SK-N-SH (cell line): ENCODE data around the gene RHCE. TPM values are rescaled to one million over a fixed set of nuclear protein-coding genes. Genes with fewer than 3 reads are reported as not detected.
"Not testable (repeated sequence)": the region's sequence is repeated elsewhere in the genome, so short reads cannot be mapped to it uniquely, and the experiment has no call there.

Experiments used
- CTCF ChIA-PET: fragments of 300-600, 350-600 bp; formaldehyde crosslinking; extraction: SDS; loops from one replicate; lab custom pipeline; 2021; lab: Yijun Ruan, JAX
- POLR2A ChIA-PET: fragments of 350-600 bp; sonication (Branson Sonifier 250); formaldehyde crosslinking; extraction: SDS; loops from one replicate; lab custom pipeline; 2020; ENCODE audit warnings: antibody characterized with exemption, inconsistent platforms; lab: Yijun Ruan, JAX
- DNase-seq: peaks from one replicate; pipeline ENCODE4 v3.0.0; 2012
- H2AFZ ChIP-seq: fragments of 200-600 bp; sonication (generic); 2 replicates; pipeline ENCODE4 v1.8.1; 2016; ENCODE audit warnings: antibody characterized with exemption, mild to moderate bottlenecking, low read depth
- H3F3A ChIP-seq: fragments of 200-600 bp; sonication (generic); replicated peaks from 2 replicates; pipeline ENCODE3; 2016; ENCODE audit warnings: antibody characterized with exemption, mild to moderate bottlenecking; ENCODE audit not compliant: insufficient read depth
- H3K27ac ChIP-seq, 2 experiments: fragments of 200-500 bp in 1 of 2; fragments of 200-600 bp in 1 of 2; sonication (Bioruptor generic) in 1 of 2; sonication (generic), shearing (Covaris generic) in 1 of 2; 2 replicates each; pipeline versions ENCODE4 v1.5.1 to v1.6.1; 2014 to 2016; ENCODE audit warnings: low read depth in 2 of 2, inconsistent platforms in 1 of 2, low read length in 1 of 2, mild to moderate bottlenecking in 1 of 2, mixed read lengths in 1 of 2
- H3K27me3 ChIP-seq: fragments of 200-600 bp; sonication (generic), shearing (Covaris generic); 2 replicates; pipeline ENCODE4 v1.6.1; 2016; ENCODE audit warnings: mixed run types; ENCODE audit not compliant: insufficient read depth
- H3K36me3 ChIP-seq, 2 experiments: fragments of 200-500 bp in 1 of 2; fragments of 200-600 bp in 1 of 2; sonication (Bioruptor generic) in 1 of 2; sonication (generic) in 1 of 2; replicated peaks in 1 of 2; 2 replicates each; pipeline versions ENCODE3 to v1.5.1; 2014 to 2016; ENCODE audit warnings: low read length in 1 of 2, mild to moderate bottlenecking in 1 of 2; ENCODE audit not compliant: insufficient read depth in 2 of 2, control insufficient read depth in 1 of 2
- H3K4me1 ChIP-seq, 2 experiments: fragments of 200-500 bp in 1 of 2; fragments of 200-600 bp in 1 of 2; sonication (Bioruptor generic) in 1 of 2; sonication (generic), shearing (Covaris generic) in 1 of 2; 2 replicates each; pipeline versions ENCODE4 v1.5.1 to v1.6.1; 2014 to 2016; ENCODE audit warnings: low read depth in 1 of 2, low read length in 1 of 2, mixed run types in 1 of 2; ENCODE audit not compliant: insufficient read depth in 2 of 2, control insufficient read depth in 1 of 2
- H3K4me2 ChIP-seq: fragments of 200-600 bp; sonication (generic), shearing (Covaris generic); 2 replicates; pipeline ENCODE4 v1.6.1; 2017; ENCODE audit warnings: mixed run types
- H3K4me3 ChIP-seq, 2 experiments: fragments of 200-500 bp in 1 of 2; fragments of 200-600 bp in 1 of 2; sonication (Bioruptor generic) in 1 of 2; sonication (generic), shearing (Covaris generic) in 1 of 2; 2 replicates each; pipeline versions ENCODE4 v1.5.1 to v1.8.1; 2014 to 2016; ENCODE audit warnings: low read depth in 2 of 2, inconsistent platforms in 1 of 2, low read length in 1 of 2, mild to moderate bottlenecking in 1 of 2, mixed read lengths in 1 of 2, moderate library complexity in 1 of 2
- H3K79me2 ChIP-seq: fragments of 200-600 bp; sonication (generic); 2 replicates; pipeline ENCODE4 v1.8.1; 2017; ENCODE audit warnings: mild to moderate bottlenecking; ENCODE audit not compliant: insufficient read depth
- H3K9ac ChIP-seq: fragments of 200-600 bp; sonication (generic); 2 replicates; pipeline ENCODE4 v1.6.1; 2017; ENCODE audit warnings: mixed run types
- H3K9me2 ChIP-seq: fragments of 200-600 bp; sonication (generic); 2 replicates; pipeline ENCODE4 v1.6.1; 2017; ENCODE audit warnings: mixed run types
- H3K9me3 ChIP-seq: fragments of 200-600 bp; sonication (generic); 2 replicates; pipeline ENCODE4 v1.6.1; 2017; ENCODE audit warnings: mixed run types, mild to moderate bottlenecking, moderate library complexity
- H4K20me1 ChIP-seq: fragments of 200-600 bp; sonication (generic); 2 replicates; pipeline ENCODE4 v1.6.1; 2017; ENCODE audit warnings: mild to moderate bottlenecking, mixed run types; ENCODE audit not compliant: insufficient read depth
- polyA plus RNA-seq, 3 experiments: library from polyadenylated mRNA; depleted of rRNA; stranded (reverse); fragments of >200 nt; gene quantifications; 2 replicates each; pipeline ENCODE4 v1.2.3, GENCODE V29; 2012

RHCE gene
- polyA plus RNA-seq, 1 of the 3 experiments (the other 2 are of a cell fraction): 0.54 TPM

DNA sequence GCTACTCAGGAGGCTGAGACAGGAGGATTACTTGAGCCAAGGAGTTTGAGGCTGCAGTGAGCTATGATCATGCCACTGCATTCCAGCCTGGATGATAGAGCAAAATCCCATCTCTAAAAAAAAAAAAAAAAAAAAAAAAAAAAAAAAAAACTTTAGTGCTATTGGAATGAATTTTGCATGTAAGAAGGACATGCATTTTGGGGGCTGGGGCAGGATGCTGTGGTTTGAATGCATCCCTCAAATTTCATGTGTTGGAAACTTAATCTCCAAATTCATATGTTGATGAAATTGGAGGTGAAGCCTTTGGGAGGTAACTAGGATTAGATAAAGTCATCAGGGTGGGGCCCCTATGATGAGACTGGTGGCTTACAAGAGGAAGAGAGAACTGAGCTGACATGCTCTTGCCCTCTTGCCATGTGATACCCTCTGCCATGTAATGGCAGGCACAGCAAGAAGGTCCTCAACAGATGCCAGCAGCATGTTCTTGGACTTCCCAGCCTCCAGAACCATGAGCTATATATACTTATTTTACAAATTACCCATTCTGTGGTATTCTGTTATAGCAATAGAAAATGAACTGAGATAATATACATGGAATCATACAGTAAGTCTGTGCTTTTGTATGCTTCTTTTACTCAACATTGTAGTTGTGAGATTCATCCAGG is 107.7 kb downstream of the RHCE start:
- H3F3A ChIP-seq, H3K9me3 ChIP-seq, H3K79me2 ChIP-seq, DNase-seq, H3K36me3 ChIP-seq, H4K20me1 ChIP-seq, H3K9me2 ChIP-seq, H3K9ac ChIP-seq, H3K27me3 ChIP-seq, POLR2A ChIA-PET, H3K27ac ChIP-seq, CTCF ChIA-PET, H3K4me1 ChIP-seq, H2AFZ ChIP-seq, H3K4me2 ChIP-seq, H3K4me3 ChIP-seq: not testable (repeated sequence)

Other genes with a start within 250 kb of the RHCE start
- 31.1 and 32.3 TPM in 2 replicates for gene SYF2, start 188.3 kb downstream of the RHCE start, polyA plus RNA-seq (2012; rRNA removed)
- 126 and 191 TPM in 2 replicates for gene RSRP1, start 173.4 kb downstream of the RHCE start, polyA plus RNA-seq (2012; rRNA removed)
- not detected in 2 replicates for gene RHD, start 148.3 kb downstream of the RHCE start, polyA plus RNA-seq (2012; rRNA removed)
- 91.4 and 95.5 TPM in 2 replicates for gene TMEM50A, start 82.5 kb downstream of the RHCE start, polyA plus RNA-seq (2012; rRNA removed)
- 6.9 and 7.4 TPM in 2 replicates for gene MACO1, start 10.1 kb upstream of the RHCE start, polyA plus RNA-seq (2012; rRNA removed)
- gene LDLRAP1, start 122.8 kb upstream of the RHCE start, polyA plus RNA-seq (2012; rRNA removed): 15.8 and 19.1 TPM in 2 replicates
- gene MAN1C1, start 196.0 kb upstream of the RHCE start, polyA plus RNA-seq (2012; rRNA removed): 0.20 and 0.26 TPM in 2 replicates